HG02610 (cell line): ENCODE results near the gene OGDH.
A peak's percentile ranks its signal among the peaks of the same experiment; 100 is the strongest.

Source experiments
- ATAC-seq: cut with Tn5 transposase; IDR thresholded peaks from one replicate; pipeline ENCODE4 v1.9.1; 2021; ENCODE audit warnings: mild to moderate bottlenecking, moderate library complexity; ENCODE audit not compliant: unreplicated experiment

OGDH gene

DNA sequence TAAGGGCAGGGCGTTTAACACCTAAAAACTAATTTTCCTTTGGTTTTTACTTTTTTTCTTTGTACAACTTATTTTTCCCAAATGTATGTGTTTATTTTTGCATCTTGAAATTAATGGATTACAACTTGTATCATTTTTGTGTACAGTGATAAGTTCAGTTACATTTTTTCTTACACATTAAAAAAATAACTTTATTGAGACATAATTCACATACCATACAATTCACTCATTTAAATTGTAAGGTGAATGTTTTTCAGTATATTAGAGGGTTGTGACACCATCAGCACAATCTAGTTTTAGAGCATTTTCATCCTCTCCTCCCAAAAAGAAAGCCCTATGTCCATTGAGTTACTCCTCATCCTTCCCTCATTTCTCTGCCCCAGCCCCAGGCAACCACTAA, 11.6 kb downstream of the OGDH start:
- ATAC-seq: no peak

DNA sequence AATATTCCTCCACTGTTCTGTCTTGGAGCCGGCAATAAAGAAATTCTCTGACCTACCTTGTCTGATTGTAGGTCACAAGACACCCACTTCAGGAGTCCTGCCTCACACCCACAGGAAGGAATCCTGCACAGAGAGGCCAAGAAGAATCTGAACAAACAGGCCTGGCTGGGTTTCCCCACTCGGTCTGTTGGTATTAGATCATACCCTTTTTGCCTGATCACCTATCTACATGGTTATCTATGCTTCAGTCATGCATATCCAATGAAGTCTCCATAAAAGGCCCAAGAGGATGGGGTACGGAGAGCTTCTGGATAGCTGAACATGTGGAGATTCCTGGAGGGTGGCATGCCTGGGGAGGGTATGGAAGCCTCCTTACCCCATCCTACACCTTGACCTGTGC, 12.3 kb downstream of the OGDH start:
- peak; percentile 32 for ATAC-seq

DNA sequence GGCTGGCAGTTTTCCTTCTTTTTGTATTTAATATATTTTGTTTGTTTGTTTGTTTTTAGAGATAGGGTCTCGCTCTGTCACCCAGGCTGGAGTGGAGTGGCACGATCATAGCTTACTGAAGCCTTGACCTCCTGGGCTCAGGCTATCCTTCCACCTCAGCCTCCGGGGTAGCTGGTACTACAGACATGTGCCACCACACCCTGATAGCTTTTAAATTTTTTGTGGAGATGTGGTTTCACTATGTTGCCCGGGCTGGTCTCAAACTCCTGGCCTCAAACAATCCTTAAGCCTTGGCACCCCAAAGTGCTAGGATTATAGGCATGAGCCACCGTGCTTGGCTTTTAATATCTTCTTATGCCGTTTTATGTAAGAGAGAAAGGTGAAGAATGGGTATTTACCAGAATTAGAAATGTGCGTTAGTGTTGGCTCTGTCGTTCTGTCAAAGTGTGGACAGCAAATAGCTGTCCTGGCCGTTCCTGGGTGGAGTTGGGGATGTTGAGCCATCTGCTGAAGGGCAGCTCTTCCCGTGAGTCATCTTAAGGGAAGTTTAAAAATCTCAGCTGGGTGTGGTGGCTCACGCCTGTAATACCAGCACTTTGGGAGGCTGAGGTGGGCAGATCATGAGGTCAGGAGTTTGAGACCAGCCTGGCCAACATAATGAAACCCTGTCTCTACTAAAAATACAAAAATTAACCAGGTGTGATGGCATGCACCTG, 14.8 kb downstream of the OGDH start:
- ATAC-seq: no peak

DNA sequence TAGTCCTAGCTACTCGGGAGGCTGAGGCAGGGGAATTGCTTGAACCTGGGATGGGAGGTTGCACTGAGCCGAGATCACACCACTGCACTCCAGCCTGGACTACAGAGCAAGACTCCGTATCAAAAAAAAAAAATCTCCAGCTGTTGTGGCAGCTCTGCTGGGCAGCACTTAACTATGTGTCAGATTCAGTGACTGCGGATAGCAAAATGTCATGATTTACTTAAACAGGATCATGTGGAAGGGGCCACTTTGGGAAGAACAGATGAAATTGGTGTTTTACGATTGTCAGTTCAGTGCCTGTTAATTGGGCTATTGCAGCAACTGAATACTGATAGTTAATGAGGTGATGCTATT, 15.3 kb downstream of the OGDH start:
- ATAC-seq: no peak

DNA sequence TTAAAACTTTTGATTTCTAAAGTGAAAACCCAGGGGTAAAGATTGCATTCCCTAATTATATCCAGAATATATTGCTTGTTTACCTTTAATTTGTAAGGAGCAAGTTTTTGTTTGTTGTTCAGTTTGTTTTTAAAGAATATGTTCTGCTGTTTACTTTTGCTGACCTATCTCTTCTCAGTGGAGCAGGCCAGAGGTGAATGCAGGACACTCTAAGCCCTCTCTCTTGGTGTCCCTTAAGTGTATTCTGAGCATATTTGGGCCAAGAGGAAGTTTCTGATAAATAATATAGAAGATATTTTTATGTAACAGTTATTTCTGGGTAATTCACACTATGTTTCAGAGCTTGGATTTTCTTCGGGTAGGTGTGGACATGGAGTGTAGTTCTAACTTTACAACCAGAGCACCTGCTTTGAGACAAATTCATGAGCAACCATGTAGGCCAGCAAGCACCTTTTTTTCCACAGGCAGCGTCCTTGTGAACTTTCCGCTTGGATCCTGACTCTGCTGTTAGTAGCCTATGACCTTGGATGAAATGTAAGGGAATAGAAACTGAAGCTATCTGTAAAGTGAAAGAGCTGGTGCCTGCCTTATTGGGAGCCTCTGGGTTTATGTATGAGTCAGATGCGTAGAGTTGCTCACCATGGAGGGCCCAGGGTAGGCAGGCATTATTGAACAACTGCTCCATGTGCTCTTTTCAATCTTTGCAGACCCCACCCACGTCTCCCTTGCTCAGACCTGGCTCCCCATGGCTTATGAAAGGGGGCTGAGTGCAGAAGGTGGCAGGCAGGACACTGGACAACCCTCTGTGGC, 16.1 kb downstream of the OGDH start:
- peak; percentile 80 for ATAC-seq

DNA sequence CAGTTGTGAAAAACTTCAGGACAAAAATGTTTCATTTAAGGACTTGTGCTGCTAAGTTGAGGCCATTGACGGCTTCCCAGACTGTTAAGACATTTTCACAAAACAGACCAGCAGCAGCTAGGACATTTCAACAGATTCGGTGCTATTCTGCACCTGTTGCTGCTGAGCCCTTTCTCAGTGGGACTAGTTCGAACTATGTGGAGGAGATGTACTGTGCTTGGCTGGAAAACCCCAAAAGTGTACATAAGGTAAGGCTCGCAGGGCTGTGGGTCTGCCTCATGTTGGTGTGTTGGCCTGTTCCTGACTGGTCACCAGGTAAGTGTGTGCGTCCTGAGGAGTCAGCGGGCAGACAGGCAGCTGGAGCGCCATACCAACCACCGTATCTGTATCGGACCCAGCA, 17.9 kb downstream of the OGDH start:
- no peak for ATAC-seq

DNA sequence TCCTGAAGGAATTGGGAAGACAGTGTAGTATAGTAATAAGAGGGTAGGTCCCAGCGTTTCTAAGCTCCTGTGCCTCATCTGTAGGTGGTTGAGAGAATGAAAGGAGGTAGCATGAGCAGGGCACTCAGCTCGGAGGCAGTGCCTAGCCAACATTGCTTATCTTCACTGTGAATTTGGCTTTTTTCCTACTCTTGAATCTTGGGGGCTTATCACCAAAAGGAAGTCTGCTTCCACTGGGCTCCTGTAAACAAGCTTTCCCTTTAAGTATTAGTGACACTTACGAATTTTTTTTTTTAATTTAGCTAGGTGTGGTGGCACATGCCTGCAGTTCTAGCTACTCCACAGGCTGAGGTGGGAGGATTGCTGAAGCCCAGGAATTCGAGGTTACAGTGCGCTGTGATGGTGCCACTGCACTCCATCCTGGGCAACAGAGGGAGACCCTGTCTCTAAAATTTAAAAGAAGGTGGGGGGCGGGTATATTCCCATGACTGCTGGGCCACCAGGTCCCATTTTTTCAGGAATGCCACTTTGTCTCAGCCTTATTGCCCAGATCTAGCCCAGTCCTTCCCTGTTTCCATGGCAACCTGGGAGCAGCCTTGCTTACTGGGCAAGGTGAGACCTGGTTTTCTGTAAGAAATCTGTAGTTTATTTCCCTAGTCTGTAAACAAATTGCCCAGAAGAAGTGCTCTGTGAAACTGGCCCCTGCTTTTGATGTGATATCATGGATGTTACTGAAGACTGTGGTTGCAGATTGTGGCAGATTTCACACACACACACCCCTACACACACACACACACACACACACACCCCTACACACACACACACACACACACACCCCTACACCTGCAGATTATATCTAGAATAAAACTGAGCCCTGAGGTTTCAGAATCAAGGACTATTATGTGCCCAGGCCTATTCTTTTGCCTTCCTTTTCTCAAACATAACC, 19.4 kb downstream of the OGDH start:
- no peak for ATAC-seq

DNA sequence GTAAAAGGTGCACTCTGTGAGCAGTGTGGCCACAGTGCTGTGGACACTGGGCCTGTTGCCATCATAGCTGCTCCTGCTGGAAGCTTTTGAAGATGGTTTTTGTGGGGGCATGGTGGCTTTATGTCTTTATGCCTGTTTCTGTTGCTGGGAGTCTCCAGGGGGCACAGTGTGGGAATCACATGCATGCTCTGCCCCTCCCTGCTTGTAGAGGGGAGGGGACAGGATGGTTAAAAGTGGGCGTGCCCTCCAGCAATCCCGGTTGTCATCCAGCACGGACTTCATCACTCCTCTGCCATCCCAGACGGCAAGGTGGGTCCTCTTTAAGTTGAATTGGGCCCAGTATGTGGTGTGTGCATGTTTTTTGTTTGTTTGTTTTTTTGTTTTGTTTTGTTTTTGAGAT, 20.2 kb downstream of the OGDH start:
- ATAC-seq: no peak

DNA sequence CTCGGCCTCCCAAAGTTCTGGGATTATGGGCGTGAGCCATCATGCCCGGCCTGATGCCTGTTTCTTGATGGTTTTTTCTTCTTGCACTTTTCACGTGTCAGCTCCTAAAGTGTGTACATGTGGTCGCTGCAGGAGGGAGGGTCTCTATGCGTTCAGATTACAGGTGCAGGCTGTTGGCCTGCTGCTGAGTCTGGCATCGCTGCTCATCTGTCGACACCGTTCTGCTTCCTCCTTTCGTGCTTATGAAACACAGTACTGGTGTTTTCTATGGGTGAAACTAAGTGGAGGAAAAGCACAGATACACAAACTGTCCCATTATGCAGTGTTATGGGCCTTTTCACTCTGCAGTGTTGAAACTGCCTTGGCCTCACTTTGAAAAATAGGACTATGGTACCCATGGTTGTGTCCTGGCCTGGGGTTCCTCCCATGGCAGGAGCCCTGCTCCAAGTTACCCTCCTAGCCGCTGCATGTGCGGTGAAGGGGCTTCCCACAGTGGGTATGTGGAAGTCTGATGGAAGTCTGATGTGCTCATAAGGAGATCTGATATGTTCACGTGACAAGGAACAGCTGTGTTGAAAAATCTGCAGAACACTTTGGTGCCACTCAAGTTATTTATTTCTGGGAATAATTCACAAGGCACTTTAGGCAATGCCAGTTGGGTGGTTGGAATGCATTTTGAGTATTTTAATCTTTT, 23.5 kb downstream of the OGDH start:
- no peak for ATAC-seq

DNA sequence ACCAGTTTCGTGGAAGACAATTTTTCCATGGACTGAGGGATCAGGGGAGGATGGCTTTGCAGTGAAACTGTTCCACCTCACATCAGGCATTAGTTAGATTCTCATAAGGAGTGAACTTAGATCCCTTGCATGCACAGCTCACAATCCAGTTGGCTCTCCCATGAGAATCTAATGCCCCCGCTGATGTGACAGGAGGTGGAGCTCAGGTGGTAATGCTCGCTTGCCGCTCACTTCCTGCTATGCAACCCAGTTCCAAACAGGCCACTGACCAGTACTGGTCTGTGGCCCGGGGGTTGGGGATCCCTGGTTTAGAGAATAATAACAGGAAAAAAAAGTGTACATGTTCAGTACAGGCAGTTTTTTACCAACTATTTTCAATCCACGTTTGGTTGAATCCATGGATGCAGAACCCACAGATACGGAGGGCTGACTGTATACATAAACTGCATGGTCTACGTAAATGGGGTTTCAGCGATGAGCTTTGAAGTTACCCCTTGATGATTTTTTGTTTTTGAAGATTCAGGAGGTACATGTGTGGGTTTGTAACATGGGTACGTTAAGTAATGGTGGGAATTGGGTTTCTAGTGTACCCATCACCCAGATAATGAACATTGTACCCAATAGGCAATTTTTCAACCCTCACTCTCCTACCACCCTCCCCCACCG, 24.5 kb downstream of the OGDH start:
- no peak for ATAC-seq

DNA sequence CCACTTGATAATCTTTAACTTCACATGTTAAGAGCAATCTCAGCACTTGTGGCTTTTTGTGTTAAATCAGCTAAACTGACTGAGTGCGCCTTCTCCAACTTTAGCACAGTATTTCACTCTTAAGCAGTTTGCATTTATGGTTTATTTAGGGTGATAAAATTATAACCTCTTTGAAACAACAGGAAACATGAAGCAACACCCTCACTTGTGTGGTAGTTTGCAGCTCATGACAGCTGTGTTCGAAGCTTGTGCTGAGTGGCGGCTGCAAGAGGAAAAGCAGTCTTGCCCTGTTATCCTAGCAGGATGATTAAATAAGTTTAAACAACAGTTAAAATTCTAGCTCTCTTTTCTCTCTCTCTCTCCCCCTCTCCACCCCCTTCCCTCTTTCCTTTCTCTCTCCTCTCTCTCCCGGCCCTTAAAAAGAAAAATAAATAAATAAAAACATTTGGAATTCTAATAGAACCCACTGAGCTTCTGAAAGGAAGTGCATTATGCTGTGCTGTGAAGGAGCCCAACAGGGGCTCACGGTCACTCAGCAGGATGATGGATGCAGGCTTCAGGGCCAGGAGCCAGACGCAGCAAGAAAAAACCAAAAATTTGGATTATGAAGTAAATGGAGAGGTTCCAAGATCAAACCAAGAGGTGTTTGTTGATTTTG, 25.2 kb downstream of the OGDH start:
- ATAC-seq: no peak

DNA sequence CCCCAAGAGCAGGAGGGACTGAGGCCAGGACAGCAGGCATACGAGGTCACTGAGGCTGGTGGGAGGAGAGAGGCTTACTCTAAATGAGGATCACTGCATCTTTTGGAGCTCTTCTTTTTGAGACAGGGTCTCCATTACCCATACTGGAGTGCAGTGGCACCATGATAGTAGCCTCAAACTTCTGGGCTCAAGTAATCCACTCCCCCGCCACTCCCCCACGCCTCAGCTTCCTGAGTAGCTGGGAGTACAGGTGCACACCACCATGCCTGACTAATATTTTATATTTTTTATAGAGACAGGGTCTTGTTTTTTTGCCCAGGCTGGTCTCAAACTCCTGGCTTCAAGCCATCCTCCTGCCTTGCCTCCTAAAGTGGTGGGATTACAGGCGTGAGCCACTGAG, 25.8 kb downstream of the OGDH start:
- no peak for ATAC-seq

DNA sequence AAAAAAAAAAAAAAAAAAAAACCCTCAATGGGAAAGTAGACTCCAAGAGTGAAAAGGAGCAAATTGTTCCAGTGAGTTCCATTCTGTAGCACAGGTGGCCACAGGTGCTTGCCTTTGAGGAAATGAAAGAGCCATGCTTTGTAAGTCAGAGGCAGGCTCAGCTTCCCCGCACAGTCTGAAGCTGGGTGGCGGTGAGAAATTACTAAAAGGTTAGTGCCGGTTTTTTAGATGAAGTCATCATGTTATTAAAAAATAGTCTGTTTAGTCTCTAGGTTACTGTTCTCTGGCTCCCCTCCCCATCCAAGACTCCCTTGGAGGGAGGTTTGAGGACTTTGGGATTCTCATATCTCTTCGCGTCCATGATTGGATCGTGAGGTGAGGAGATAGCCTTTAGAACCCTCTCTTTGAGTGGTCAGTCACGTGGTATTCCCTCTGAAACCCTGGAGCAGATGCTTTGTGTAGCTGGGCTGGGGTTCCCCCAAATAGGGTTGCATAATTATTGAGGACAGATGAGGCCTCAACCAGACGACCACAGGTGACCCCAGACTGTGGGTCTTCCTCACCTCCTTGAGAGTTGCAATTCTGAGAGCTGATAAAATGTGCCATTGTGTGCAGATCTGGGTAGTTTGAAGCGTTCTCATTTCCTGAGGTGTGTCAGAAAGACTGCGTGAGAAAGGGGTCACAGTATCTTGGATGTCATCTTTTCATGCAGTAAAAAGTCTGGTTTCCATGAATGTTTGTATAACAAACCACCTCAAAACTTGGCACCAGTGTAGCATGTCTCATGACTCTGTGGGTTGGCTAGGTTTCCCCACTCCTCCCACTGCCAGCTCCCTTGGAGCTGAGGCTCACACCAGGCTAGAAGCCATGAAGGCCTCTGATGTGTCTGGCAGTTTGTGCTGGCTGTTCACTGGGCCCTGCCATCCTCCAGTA, 27.1 kb downstream of the OGDH start:
- peak; percentile 63 for ATAC-seq

DNA sequence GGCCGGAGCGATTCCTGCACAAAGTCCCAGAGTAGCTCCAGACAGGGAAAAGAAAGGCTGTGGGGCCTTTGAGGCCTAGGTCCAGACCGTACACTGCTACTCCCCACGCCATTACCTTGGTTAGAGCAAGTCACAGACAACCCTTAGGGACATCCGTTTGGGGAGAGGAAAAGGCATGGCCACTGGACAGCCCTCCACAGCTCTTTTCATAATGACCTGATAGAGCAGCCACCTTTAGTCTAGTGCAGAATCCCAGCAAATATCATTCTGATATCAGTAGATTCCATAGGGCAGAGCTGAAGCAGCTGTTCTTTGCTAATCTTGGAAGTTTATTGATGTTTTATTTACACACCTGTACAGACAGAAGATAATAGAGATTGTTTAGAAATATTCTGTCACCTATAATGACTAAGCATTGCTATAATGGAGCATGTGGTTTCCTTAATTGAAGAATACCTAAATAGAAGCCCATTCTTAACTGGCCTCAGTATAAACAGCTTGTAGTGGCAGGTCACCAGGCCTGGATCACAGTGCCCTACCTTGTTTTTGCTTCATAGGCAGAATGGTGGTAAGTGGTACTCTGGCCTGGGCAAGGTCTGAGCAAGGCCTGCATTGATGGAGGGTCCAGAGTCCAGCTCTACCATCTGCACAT, 27.9 kb downstream of the OGDH start:
- no peak for ATAC-seq

DNA sequence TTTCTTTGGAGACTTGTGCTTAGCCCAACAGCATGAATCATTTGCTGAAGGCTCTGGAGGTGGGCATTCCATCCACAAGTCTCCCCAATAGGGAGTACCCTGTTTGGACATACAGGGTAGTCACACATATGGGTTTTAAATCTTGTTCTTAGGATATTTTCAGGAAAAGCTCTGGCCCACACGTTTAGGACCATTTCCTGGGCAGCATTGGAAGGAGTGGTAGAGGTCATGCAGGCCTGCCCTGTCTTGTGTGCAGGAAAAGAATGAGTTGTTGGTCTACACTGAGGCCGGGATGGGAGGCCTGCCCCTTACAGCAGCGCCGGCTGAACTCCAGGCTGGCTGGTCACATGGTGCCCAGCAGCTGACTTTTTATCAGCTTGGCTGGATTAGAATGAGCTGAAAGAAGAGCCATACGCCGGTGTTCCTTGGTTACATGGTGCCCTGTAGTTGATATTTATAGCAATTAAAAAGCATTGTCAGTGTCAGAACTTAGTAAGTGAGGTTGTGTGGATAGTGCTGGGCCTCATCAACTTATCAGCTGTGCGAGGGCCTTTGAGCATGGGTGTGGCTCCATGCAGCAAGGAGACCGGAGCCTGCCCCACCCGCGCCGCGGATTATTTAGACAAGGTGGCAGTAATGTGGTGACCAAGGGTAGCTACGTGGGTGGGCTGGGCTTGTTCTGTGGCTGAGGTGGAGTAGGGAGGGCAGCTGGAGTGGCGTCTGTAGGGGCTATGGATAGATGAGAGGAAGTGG, 28.6 kb downstream of the OGDH start:
- no peak for ATAC-seq

DNA sequence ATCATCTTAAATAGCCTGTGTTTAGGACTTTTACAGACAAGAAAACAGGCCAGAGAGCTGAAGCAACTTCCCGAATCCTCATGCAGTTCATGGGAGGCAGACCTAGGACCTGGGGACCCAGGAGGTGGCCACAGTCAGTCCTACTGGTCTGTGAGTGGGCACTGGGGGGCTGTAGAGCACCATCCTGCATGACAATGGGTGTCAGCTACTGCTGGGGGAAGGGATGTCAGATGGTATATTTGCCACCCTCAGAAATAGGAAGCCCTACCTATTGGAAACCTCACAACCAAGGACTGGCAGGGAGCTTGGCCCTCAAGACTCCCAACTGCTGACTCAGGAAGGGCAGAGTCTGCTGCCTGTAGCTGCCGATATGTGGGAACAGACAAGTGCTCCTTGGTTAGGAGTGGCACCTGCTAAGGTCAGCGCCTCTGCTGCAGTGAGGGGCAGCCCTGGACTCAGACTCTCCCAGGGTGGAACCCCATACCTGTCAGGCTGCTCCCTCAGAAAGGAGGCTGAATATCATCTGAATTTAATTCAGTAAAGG, 29.7 kb downstream of the OGDH start:
- ATAC-seq: no peak

DNA sequence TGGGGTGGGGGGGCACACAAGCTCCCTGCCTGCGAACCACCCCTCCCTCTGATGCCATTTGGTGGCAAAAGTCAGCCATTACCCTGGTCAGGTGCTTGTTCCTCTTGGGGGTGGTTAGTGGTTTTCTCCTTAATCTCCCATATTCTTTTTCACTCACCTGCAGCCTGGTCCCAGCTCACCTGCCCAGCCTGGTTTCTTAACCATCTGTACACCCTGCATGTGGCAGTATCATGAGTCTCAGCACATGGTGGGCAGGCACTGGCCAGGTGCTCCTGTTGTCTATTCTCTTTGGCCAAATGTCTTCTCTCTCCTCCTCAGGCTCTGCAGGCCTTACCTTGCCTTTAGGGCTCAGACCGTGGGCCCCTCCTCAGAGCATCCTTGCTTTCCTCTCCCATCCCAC, 30.5 kb downstream of the OGDH start:
- no peak for ATAC-seq
